PC-3 (cell line): ENCODE results near the gene ADARB2. TPM values are rescaled to one million over a fixed set of nuclear protein-coding genes. Genes with fewer than 3 reads are reported as not detected.

Source experiments
- ATAC-seq: fragments of 200-7000 bp; cut with Tn5 transposase; 2 replicates; pipeline ENCODE4 v1.9.1; 2020; ENCODE audit warnings: mild to moderate bottlenecking, moderate library complexity
- BruUV-seq: library from RNA; stranded (reverse); fragments of 400-500 nt; replicated peaks from 2 replicates; lab custom pipeline; 2021; lab: Mats Ljungman, UMichigan
- CTCF ChIA-PET: fragments of 300-600 bp; sonication (Branson Sonifier 250); formaldehyde crosslinking; loops from one replicate; lab custom pipeline; 2022; ENCODE audit warnings: antibody characterized with exemption; lab: Charles Lee
- POLR2A ChIA-PET: fragments of 300-600 bp; sonication (Branson Sonifier 250); formaldehyde crosslinking; loops from one replicate; lab custom pipeline; 2022; ENCODE audit warnings: antibody characterized with exemption; ENCODE audit not compliant: unreplicated experiment; lab: Charles Lee
- DNase-seq: peaks from one replicate; pipeline ENCODE4 v3.0.0-alpha.2; 2015
- H2AFZ ChIP-seq: fragments of 300-600 bp; sonication (generic); 2 replicates; pipeline ENCODE4 v1.6.0; 2016; ENCODE audit warnings: antibody characterized with exemption, low read length
- H3F3A ChIP-seq: fragments of 300-600 bp; sonication (generic); one replicate; pipeline ENCODE4 v1.6.0; 2017; ENCODE audit warnings: antibody characterized with exemption, low read length, control low read depth, mild to moderate bottlenecking; ENCODE audit not compliant: unreplicated experiment
- H3K27ac ChIP-seq: fragments of 300-600 bp; sonication (generic); 2 replicates; pipeline ENCODE4 v1.5.1; 2016; ENCODE audit warnings: mild to moderate bottlenecking, low read length
- H3K27me3 ChIP-seq: fragments of 300-600 bp; sonication (generic); 2 replicates; pipeline ENCODE4 v1.6.1; 2016; ENCODE audit warnings: low read length, mixed read lengths
- H3K36me3 ChIP-seq: fragments of 300-600 bp; sonication (generic); 2 replicates; pipeline ENCODE4 v1.6.1; 2016; ENCODE audit warnings: low read depth, mixed run types, low read length, mixed read lengths
- H3K4me1 ChIP-seq: fragments of 300-600 bp; sonication (generic); 2 replicates; pipeline ENCODE4 v1.5.1; 2016; ENCODE audit warnings: low read length; ENCODE audit not compliant: insufficient read depth
- H3K4me2 ChIP-seq: fragments of 300-600 bp; sonication (generic); 2 replicates; pipeline ENCODE4 v1.6.0; 2016; ENCODE audit warnings: low read length
- H3K4me3 ChIP-seq: fragments of 300-600 bp; sonication (generic); 2 replicates; pipeline ENCODE4 v1.5.1; 2016; ENCODE audit warnings: mild to moderate bottlenecking, low read length, mixed read lengths
- H3K79me2 ChIP-seq: fragments of 300-600 bp; sonication (generic); 2 replicates; pipeline ENCODE4 v1.6.1; 2017; ENCODE audit warnings: low read length, mixed read lengths
- H3K9ac ChIP-seq: fragments of 300-600 bp; sonication (generic); 2 replicates; pipeline ENCODE4 v1.6.0; 2016; ENCODE audit warnings: mild to moderate bottlenecking, low read length
- H3K9me2 ChIP-seq: fragments of 300-600 bp; sonication (generic); replicated peaks from 2 replicates; pipeline ENCODE4 v1.6.1; 2016; ENCODE audit warnings: mixed run types, low read length, mixed read lengths
- H3K9me3 ChIP-seq: fragments of 300-600 bp; sonication (generic); 2 replicates; pipeline ENCODE4 v1.6.1; 2016; ENCODE audit warnings: low read length, mixed read lengths
- H4K20me1 ChIP-seq: fragments of 300-600 bp; sonication (generic); 2 replicates; pipeline ENCODE4 v1.6.1; 2016; ENCODE audit warnings: low read length, mixed read lengths
- EZH2 ChIP-seq: fragments of 300-600 bp; sonication (generic); IDR thresholded peaks from one replicate; pipeline ENCODE4 v1.6.1; 2017; ENCODE audit warnings: antibody characterized with exemption, mild to moderate bottlenecking, low read length; ENCODE audit not compliant: unreplicated experiment
- EZH2phosphoT487 ChIP-seq: fragments of 300-600 bp; sonication (generic); IDR thresholded peaks from 2 replicates; pipeline ENCODE4 v1.6.1; 2018; ENCODE audit warnings: mild to moderate bottlenecking, antibody characterized with exemption, low read length, borderline replicate concordance
- intact Hi-C: fragments of 100-400 bp; cut with micrococcal nuclease; formaldehyde crosslinking; loops from 2 replicates; pipeline ENCODE4 v1.9.0; 2023
- total RNA-seq: library from RNA; depleted of rRNA; stranded (reverse); fragments of >200 nt; gene quantifications from 2 replicates; pipeline ENCODE4 v1.2.3, GENCODE V29; 2014
- TF ChIP-seq, protein P1 (sequence below): fragments of 300-600 bp; sonication (generic); conservative IDR thresholded peaks from 2 replicates; pipeline ENCODE4 v1.5.1; 2017; ENCODE audit warnings: antibody characterized with exemption, low read depth, mild to moderate bottlenecking, low read length

ADARB2 gene
- total RNA-seq, 1 experiment from 2014 or later: not detected

DNA sequence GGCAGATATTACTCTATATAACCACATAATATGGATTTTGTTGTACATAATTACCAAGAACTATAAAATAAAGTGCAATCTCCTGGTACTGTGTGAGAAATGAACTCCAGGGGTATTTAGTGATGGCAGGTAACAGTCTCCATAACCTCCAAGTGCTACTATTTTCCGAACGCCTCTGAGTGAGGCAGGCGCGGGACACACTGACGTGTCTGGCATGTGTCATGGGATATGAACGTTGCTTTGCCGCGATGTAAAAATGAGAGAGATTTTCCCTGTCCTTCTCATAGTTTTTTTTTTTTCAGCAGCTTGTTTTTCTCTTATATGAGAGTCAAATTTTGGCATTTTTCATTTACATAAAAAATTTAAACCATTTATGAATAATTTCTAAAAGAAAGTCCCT lies 3.6 kb downstream of the ADARB2 start:
- Histone ChIP-seq H3F3A (no peaks in the 10 kb centered on the region), H3K9me2 (no peaks in the 10 kb centered on the region), H3K79me2 (no peaks in the 10 kb centered on the region), H2AFZ (no peak overlapping the region), H3K4me3 (no peak overlapping the region), H3K4me2 (no peak overlapping the region), H3K9ac (no peak overlapping the region), H3K27me3 (peaks cover 37% of the 10 kb centered on the region), H4K20me1 (no peaks in the 10 kb centered on the region), H3K36me3 (no peaks in the 10 kb centered on the region), H3K4me1 (no peaks in the 10 kb centered on the region), H3K27ac (no peak overlapping the region), H3K9me3 (no peaks in the 10 kb centered on the region)
- BruUV-seq: no TSS peak
- TF ChIP-seq, protein P1, sequence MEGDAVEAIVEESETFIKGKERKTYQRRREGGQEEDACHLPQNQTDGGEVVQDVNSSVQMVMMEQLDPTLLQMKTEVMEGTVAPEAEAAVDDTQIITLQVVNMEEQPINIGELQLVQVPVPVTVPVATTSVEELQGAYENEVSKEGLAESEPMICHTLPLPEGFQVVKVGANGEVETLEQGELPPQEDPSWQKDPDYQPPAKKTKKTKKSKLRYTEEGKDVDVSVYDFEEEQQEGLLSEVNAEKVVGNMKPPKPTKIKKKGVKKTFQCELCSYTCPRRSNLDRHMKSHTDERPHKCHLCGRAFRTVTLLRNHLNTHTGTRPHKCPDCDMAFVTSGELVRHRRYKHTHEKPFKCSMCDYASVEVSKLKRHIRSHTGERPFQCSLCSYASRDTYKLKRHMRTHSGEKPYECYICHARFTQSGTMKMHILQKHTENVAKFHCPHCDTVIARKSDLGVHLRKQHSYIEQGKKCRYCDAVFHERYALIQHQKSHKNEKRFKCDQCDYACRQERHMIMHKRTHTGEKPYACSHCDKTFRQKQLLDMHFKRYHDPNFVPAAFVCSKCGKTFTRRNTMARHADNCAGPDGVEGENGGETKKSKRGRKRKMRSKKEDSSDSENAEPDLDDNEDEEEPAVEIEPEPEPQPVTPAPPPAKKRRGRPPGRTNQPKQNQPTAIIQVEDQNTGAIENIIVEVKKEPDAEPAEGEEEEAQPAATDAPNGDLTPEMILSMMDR: no peak
- no peak for TF ChIP-seq EZH2phosphoT487
- no peak for TF ChIP-seq EZH2
- DNase-seq: no peak
- POLR2A ChIA-PET: no interaction called here
- intact Hi-C loops: no loop called here
- CTCF ChIA-PET: no interaction called here
- no peak for ATAC-seq

- H3K27me3 ChIP-seq: peaks cover 26% of the 10 kb centered on the region
- DNase-seq: peak; percentile 20
- no peaks in the 10 kb centered on the region for H3K9me3 ChIP-seq
- H4K20me1 ChIP-seq: no peaks in the 10 kb centered on the region
- no peaks in the 10 kb centered on the region for H3K36me3 ChIP-seq
- CTCF ChIA-PET: no interaction called here
- no peaks in the 10 kb centered on the region for H3K9me2 ChIP-seq
- no peak overlapping the region for H2AFZ ChIP-seq
- no peaks in the 10 kb centered on the region for H3K4me1 ChIP-seq
- ATAC-seq: no peak
- H3K4me3 ChIP-seq: no peak overlapping the region
- no peak for TF ChIP-seq EZH2phosphoT487
- TF ChIP-seq EZH2: no peak
- TF ChIP-seq, protein P1: no peak
- H3K79me2 ChIP-seq: no peaks in the 10 kb centered on the region
- H3K9ac ChIP-seq: no peak overlapping the region
- intact Hi-C loops: no loop called here
- H3F3A ChIP-seq: no peaks in the 10 kb centered on the region
- POLR2A ChIA-PET: no interaction called here
- no TSS peak for BruUV-seq
- no peak overlapping the region for H3K27ac ChIP-seq
- H3K4me2 ChIP-seq: no peak overlapping the region
Measured at GRCh38 chr10:1732564-1732996, 4.7 kb downstream of the ADARB2 start.

DNA sequence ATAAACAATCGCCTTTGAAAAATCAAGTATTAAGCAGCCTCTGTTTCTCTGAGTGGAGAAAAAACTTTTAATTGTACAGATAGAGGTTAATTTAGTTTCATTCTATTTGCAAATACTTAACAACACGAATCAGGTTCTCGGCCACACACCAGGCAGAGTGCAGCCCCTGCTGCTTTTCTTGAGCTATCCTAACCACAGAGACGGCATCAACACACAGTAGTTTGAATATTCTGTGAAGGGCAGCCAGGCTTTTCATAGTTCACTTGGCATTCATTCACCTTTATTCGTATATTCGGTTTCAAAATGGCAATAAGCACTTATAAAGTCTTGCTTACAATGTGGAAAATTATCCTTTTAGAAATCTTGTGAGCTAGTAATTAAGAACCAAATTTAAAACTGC lies 5.7 kb downstream of the ADARB2 start:
- H3K9me3 ChIP-seq: no peaks in the 10 kb centered on the region
- no peaks in the 10 kb centered on the region for H4K20me1 ChIP-seq
- no peak overlapping the region for H3K4me2 ChIP-seq
- intact Hi-C loops: no loop called here
- H3K4me3 ChIP-seq: no peak overlapping the region
- ChIA-PET POLR2A (no interaction called here), CTCF (no interaction called here)
- no peaks in the 10 kb centered on the region for H3K36me3 ChIP-seq
- H3K27ac ChIP-seq: no peak overlapping the region
- H3K79me2 ChIP-seq: no peaks in the 10 kb centered on the region
- ATAC-seq: no peak
- no peaks in the 10 kb centered on the region for H3F3A ChIP-seq
- BruUV-seq: no TSS peak
- TF ChIP-seq EZH2phosphoT487 (no peak), EZH2 (no peak)
- TF ChIP-seq, protein P1: no peak
- H3K9ac ChIP-seq: no peak overlapping the region
- H2AFZ ChIP-seq: no peak overlapping the region
- H3K4me1 ChIP-seq: no peaks in the 10 kb centered on the region
- H3K27me3 ChIP-seq: peaks cover 16% of the 10 kb centered on the region
- H3K9me2 ChIP-seq: no peaks in the 10 kb centered on the region
- no peak for DNase-seq
